Neural progenitor cell (in vitro differentiated cells): ENCODE data around the gene FMO4. TPM values are rescaled to one million over a fixed set of nuclear protein-coding genes. Genes with fewer than 3 reads are reported as not detected.
A peak's percentile ranks its signal among the peaks of the same experiment; 100 is the strongest.

ENCODE experiments used
- DNase-seq: peaks from one replicate; pipeline ENCODE4 v3.0.0-alpha.2; 2016; ENCODE audit warnings: low spot score
- H2AFZ ChIP-seq: fragments of 200-600 bp; sonication (generic); replicated peaks from 2 replicates; pipeline ENCODE4 v1.6.1; 2016; ENCODE audit warnings: antibody characterized with exemption
- H3F3A ChIP-seq: fragments of 200-600 bp; sonication (generic); 2 replicates; pipeline ENCODE4 v1.6.1; 2016; ENCODE audit warnings: antibody characterized with exemption, low read depth
- H3K27ac ChIP-seq: fragments of 200-600 bp; sonication (generic); 2 replicates; pipeline ENCODE4 v1.5.1; 2016; ENCODE audit warnings: mild to moderate bottlenecking
- H3K27me3 ChIP-seq: fragments of 200-600 bp; sonication (generic); 2 replicates; pipeline ENCODE4 v1.6.1; 2016; ENCODE audit warnings: mild to moderate bottlenecking, moderate library complexity
- H3K36me3 ChIP-seq: fragments of 200-600 bp; sonication (generic); 2 replicates; pipeline ENCODE4 v1.5.1; 2016
- H3K4me1 ChIP-seq: fragments of 200-600 bp; sonication (generic); 2 replicates; pipeline ENCODE4 v1.6.1; 2016; ENCODE audit warnings: mixed run types
- H3K4me2 ChIP-seq: fragments of 200-600 bp; sonication (generic); 2 replicates; pipeline ENCODE4 v1.6.1; 2016
- H3K4me3 ChIP-seq: fragments of 200-600 bp; sonication (generic); 2 replicates; pipeline ENCODE4 v1.5.1; 2016
- H3K79me2 ChIP-seq: fragments of 200-600 bp; sonication (generic); 2 replicates; pipeline ENCODE4 v1.6.1; 2016; ENCODE audit warnings: low read depth
- H3K9ac ChIP-seq: fragments of 200-600 bp; sonication (generic); 2 replicates; pipeline ENCODE4 v1.6.1; 2016
- H3K9me3 ChIP-seq: fragments of 200-600 bp; sonication (generic); 2 replicates; pipeline ENCODE4 v1.5.1; 2016; ENCODE audit warnings: low read depth
- H4K20me1 ChIP-seq: fragments of 200-600 bp; sonication (generic); 2 replicates; pipeline ENCODE4 v1.6.1; 2016; ENCODE audit warnings: low read depth
- H3K27ac Mint-ChIP-seq: 3 replicates; pipeline ENCODE4 v1.8.0; 2021; ENCODE audit warnings: mixed read lengths
- H3K27me3 Mint-ChIP-seq: 2 replicates; pipeline ENCODE4 v1.8.0; 2022; ENCODE audit warnings: low read depth, mild to moderate bottlenecking, inconsistent platforms, moderate library complexity, mixed read lengths; ENCODE audit not compliant: insufficient read depth
- H3K36me3 Mint-ChIP-seq: 3 replicates; pipeline ENCODE4 v1.8.0; 2021; ENCODE audit warnings: mixed read lengths
- H3K4me1 Mint-ChIP-seq: 3 replicates; pipeline ENCODE4 v1.8.0; 2021; ENCODE audit warnings: mixed read lengths
- H3K4me3 Mint-ChIP-seq: 3 replicates; pipeline ENCODE4 v1.8.0; 2021; ENCODE audit warnings: mild to moderate bottlenecking, moderate library complexity, mixed read lengths
- H3K9me3 Mint-ChIP-seq: 3 replicates; pipeline ENCODE4 v1.8.0; 2020; ENCODE audit warnings: mixed read lengths
- EZH2 ChIP-seq: fragments of 200-600 bp; sonication (generic); IDR thresholded peaks from 2 replicates; pipeline ENCODE4 v1.6.1; 2017; ENCODE audit warnings: antibody characterized with exemption, mild to moderate bottlenecking, moderate library complexity
- EZH2phosphoT487 ChIP-seq: fragments of 200-600 bp; sonication (generic); IDR thresholded peaks from 2 replicates; pipeline ENCODE4 v1.6.1; 2017; ENCODE audit warnings: antibody characterized with exemption
- total RNA-seq: library from RNA; depleted of rRNA; stranded (reverse); fragments of >200 nt; gene quantifications from 2 replicates; pipeline ENCODE4 v1.2.3, GENCODE V29; 2015; ENCODE audit warnings: low replicate concordance
- TF ChIP-seq, protein P1 (sequence below): fragments of 200-600 bp; sonication (generic); IDR thresholded peaks from 2 replicates; pipeline ENCODE4 v1.5.1; 2017; ENCODE audit warnings: antibody characterized with exemption, mild to moderate bottlenecking

FMO4 gene
- total RNA-seq, 1 donor from 2014 or later = 8.3 TPM

DNA sequence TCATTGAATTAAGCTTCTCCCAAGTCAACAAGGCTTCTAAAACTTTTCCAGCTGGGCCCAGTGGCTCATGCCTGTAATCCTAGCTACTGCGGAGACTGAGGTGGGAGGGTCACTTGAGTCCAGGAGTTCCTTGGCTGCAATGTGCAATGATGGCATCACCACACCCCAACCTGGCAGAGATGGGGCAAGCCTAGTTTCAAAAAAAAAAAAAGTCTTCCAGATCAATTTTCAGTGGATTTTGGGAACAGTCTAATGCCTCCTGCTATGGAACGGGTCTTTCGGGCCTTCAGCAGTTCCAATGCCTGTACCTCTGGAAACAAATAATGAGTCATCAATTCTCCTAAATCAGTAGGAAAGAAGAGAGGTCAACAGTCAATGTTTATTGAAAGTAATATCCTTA lies 38.0 kb downstream of the FMO4 start:
- H3K4me1 ChIP-seq = no peaks in the 10 kb centered on the region
- peaks cover 5% of the 10 kb centered on the region for H3K9me3 Mint-ChIP-seq
- H3K4me1 Mint-ChIP-seq = peaks cover under 1% of the 10 kb centered on the region
- no peak overlapping the region for H2AFZ ChIP-seq
- no peaks in the 10 kb centered on the region for H3K79me2 ChIP-seq
- no peaks in the 10 kb centered on the region for H3K9me3 ChIP-seq
- H3K27ac Mint-ChIP-seq = peak overlapping the region; percentile 53
- DNase-seq = no peak
- no peak overlapping the region for H3K9ac ChIP-seq
- no peaks in the 10 kb centered on the region for H3K36me3 ChIP-seq
- H3F3A ChIP-seq = no peaks in the 10 kb centered on the region
- peaks cover 4% of the 10 kb centered on the region for H3K27me3 Mint-ChIP-seq
- no peak overlapping the region for H3K27ac ChIP-seq
- no peaks in the 10 kb centered on the region for H3K27me3 ChIP-seq
- H3K36me3 Mint-ChIP-seq = peaks cover 2% of the 10 kb centered on the region
- TF ChIP-seq, protein P1, sequence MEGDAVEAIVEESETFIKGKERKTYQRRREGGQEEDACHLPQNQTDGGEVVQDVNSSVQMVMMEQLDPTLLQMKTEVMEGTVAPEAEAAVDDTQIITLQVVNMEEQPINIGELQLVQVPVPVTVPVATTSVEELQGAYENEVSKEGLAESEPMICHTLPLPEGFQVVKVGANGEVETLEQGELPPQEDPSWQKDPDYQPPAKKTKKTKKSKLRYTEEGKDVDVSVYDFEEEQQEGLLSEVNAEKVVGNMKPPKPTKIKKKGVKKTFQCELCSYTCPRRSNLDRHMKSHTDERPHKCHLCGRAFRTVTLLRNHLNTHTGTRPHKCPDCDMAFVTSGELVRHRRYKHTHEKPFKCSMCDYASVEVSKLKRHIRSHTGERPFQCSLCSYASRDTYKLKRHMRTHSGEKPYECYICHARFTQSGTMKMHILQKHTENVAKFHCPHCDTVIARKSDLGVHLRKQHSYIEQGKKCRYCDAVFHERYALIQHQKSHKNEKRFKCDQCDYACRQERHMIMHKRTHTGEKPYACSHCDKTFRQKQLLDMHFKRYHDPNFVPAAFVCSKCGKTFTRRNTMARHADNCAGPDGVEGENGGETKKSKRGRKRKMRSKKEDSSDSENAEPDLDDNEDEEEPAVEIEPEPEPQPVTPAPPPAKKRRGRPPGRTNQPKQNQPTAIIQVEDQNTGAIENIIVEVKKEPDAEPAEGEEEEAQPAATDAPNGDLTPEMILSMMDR = no peak
- TF ChIP-seq EZH2 (no peak), EZH2phosphoT487 (no peak)
- no peak overlapping the region for H3K4me3 Mint-ChIP-seq
- H4K20me1 ChIP-seq = no peaks in the 10 kb centered on the region
- H3K4me3 ChIP-seq = no peak overlapping the region
- no peak overlapping the region for H3K4me2 ChIP-seq

DNA sequence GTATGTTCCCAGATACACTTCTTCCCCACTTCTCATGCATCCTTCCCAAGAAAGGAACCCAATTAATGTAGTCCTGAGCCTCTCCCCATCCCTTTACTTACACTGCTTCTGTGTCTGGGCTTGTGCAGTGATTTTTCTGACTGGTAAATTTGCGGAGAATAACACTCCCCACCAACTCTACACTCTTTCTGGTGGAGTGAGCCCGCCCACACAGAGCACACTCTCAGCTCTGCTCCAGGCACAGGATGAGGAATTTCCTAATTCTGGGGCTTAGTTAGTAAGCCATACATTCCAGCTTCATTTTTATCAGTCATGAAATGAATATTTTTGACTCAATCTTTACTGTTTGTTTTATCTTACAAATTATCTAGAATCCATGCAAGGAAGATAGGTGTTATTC lies 38.6 kb downstream of the FMO4 start:
- TF ChIP-seq EZH2phosphoT487 (no peak), EZH2 (no peak)
- TF ChIP-seq, protein P1 = no peak
- Histone ChIP-seq H3K27me3 (no peaks in the 10 kb centered on the region), H3K4me2 (no peak overlapping the region), H3K36me3 (no peaks in the 10 kb centered on the region), H3K79me2 (no peaks in the 10 kb centered on the region), H3K9ac (no peak overlapping the region), H2AFZ (no peak overlapping the region), H3K4me1 (no peaks in the 10 kb centered on the region), H3K9me3 (no peaks in the 10 kb centered on the region), H3K27ac (no peak overlapping the region), H4K20me1 (no peaks in the 10 kb centered on the region), H3F3A (no peaks in the 10 kb centered on the region), H3K4me3 (no peak overlapping the region)
- Mint-ChIP-seq H3K4me3 (no peak overlapping the region), H3K36me3 (peaks cover 2% of the 10 kb centered on the region), H3K9me3 (peaks cover 3% of the 10 kb centered on the region), H3K27ac (no peak overlapping the region), H3K27me3 (peaks cover 4% of the 10 kb centered on the region), H3K4me1 (no peaks in the 10 kb centered on the region)
- DNase-seq = no peak

DNA sequence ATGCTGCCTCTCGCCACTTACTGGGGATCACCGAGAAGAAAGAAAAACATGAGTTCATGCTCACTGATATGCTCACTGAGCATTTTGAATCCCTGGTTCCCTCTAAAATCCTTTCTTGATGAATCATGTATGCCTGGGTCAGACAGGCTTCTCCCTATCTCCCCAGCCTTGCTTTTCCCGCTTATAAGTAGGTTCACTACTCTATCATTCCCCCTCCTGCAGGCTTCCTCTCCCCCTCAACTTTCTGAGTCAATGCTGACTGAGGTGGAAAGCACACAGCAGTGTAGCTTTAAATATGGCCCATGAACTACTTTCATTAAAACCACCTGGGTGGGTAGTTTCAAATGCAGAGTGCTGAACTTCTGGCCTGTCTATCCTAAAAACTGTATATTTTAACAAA lies 41.7 kb downstream of the FMO4 start:
- Mint-ChIP-seq H3K4me1 (no peaks in the 10 kb centered on the region), H3K9me3 (peaks cover 1% of the 10 kb centered on the region), H3K27me3 (peaks cover 2% of the 10 kb centered on the region), H3K27ac (no peak overlapping the region), H3K4me3 (no peak overlapping the region), H3K36me3 (no peaks in the 10 kb centered on the region)
- no peak for TF ChIP-seq EZH2
- TF ChIP-seq, protein P1 = no peak
- no peak for TF ChIP-seq EZH2phosphoT487
- H3K4me3 ChIP-seq = no peak overlapping the region
- H3K79me2 ChIP-seq = no peaks in the 10 kb centered on the region
- H4K20me1 ChIP-seq = no peaks in the 10 kb centered on the region
- no peak overlapping the region for H3K27ac ChIP-seq
- no peak for DNase-seq
- H3K4me2 ChIP-seq = no peak overlapping the region
- H3K4me1 ChIP-seq = peaks cover 3% of the 10 kb centered on the region
- H3K36me3 ChIP-seq = no peaks in the 10 kb centered on the region
- no peaks in the 10 kb centered on the region for H3K9me3 ChIP-seq
- H3K9ac ChIP-seq = no peak overlapping the region
- no peak overlapping the region for H2AFZ ChIP-seq
- no peaks in the 10 kb centered on the region for H3F3A ChIP-seq
- H3K27me3 ChIP-seq = no peaks in the 10 kb centered on the region
